Measurements from ENCODE around the gene PTPRN2.

PTPRN2 gene

GRCh38 chr7:158280448-158281144 is 307.0 kb downstream of the PTPRN2 start:
- H3K9ac ChIP-seq (ENCODE audit: low read depth in 1 of 2, low read length in 2 of 2) = no peak overlapping the region
- no peaks in the 10 kb centered on the region for H3K9me3 ChIP-seq (ENCODE audit: control insufficient read depth in 2 of 2, low read length in 2 of 2)
- H3K4me3 ChIP-seq (ENCODE audit: low read length in 2 of 2) = no peak overlapping the region
- H3K27ac ChIP-seq (ENCODE audit: low read depth in 2 of 2, low read length in 2 of 2) = no peak overlapping the region
- H3K36me3 ChIP-seq (ENCODE audit: control insufficient read depth in 2 of 2, insufficient read depth in 2 of 2, low read length in 2 of 2) = no peaks in the 10 kb centered on the region
- H3K4me1 ChIP-seq (ENCODE audit: control insufficient read depth in 2 of 2, insufficient read depth in 2 of 2, low read length in 2 of 2) = no peaks in the 10 kb centered on the region
- no peaks in the 10 kb centered on the region for H3K27me3 ChIP-seq (ENCODE audit: control insufficient read depth in 2 of 2, insufficient read depth in 2 of 2, low read length in 2 of 2)

- no peaks in the 10 kb centered on the region for H3K4me1 ChIP-seq (ENCODE audit: control insufficient read depth in 2 of 2, insufficient read depth in 2 of 2, low read length in 2 of 2)
- H3K36me3 ChIP-seq (ENCODE audit: control insufficient read depth in 2 of 2, insufficient read depth in 2 of 2, low read length in 2 of 2) = no peaks in the 10 kb centered on the region
- no peaks in the 10 kb centered on the region for H3K9me3 ChIP-seq (ENCODE audit: control insufficient read depth in 2 of 2, low read length in 2 of 2)
- no peaks in the 10 kb centered on the region for H3K27me3 ChIP-seq (ENCODE audit: control insufficient read depth in 2 of 2, insufficient read depth in 2 of 2, low read length in 2 of 2)
- H3K4me3 ChIP-seq (ENCODE audit: low read length in 2 of 2) = no peak overlapping the region
- no peak overlapping the region for H3K9ac ChIP-seq (ENCODE audit: low read depth in 1 of 2, low read length in 2 of 2)
- H3K27ac ChIP-seq (ENCODE audit: low read depth in 2 of 2, low read length in 2 of 2) = no peak overlapping the region
These were observed 307.8 kb downstream of the PTPRN2 start for GRCh38 chr7:158279539-158280447.

GRCh38 chr7:158278745-158279320 is 308.8 kb downstream of the PTPRN2 start:
- no peak overlapping the region for H3K27ac ChIP-seq (ENCODE audit: low read depth in 2 of 2, low read length in 2 of 2)
- no peak overlapping the region for H3K4me3 ChIP-seq (ENCODE audit: low read length in 2 of 2)
- no peak overlapping the region for H3K9ac ChIP-seq (ENCODE audit: low read depth in 1 of 2, low read length in 2 of 2)
- no peaks in the 10 kb centered on the region for H3K4me1 ChIP-seq (ENCODE audit: control insufficient read depth in 2 of 2, insufficient read depth in 2 of 2, low read length in 2 of 2)
- no peaks in the 10 kb centered on the region for H3K9me3 ChIP-seq (ENCODE audit: control insufficient read depth in 2 of 2, low read length in 2 of 2)
- no peaks in the 10 kb centered on the region for H3K27me3 ChIP-seq (ENCODE audit: control insufficient read depth in 2 of 2, insufficient read depth in 2 of 2, low read length in 2 of 2)
- no peaks in the 10 kb centered on the region for H3K36me3 ChIP-seq (ENCODE audit: control insufficient read depth in 2 of 2, insufficient read depth in 2 of 2, low read length in 2 of 2)

DNA sequence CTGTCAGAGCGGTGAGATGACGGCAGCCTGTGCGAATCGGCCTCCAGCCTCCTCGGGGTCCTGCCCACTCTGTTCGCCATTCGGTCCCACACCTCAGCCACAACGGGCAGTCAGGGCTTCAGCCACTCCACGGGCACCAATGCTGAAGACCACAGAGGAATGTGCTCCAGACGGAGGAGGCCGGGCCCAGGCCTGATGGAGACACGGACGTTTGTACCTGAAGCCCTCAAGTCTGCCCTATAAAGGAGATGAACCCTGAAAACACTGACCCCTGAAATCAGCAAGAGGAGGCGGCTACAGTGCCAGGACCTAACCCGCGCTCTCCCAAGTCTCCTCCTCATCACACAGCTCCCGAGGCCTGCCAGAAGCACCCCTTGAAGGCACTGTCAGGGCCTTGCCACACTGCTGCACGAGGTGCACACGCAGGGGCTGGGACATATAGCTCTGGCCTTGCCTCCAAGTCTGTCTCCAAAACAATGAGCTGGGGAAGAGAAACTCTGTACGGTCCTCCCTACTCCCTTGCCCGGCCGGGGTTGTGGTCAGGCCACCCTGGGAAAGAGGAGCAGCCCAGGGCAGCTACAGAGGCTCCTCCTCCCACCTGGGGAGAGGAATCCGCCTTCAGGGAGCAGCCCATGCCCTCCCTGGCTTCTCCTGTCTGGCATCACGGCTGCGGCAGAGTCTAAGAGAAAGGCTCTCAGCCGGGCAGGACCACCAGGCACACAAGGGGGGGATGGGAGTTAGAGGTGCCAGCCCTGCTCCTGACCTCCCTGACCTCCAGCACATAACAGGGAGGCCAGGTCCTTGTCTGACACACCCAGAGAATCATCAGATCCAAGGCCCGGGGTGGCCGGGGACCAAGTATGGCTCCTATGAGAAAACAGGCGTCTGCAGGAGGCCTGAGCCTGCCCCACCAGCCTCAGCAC is 310.1 kb downstream of the PTPRN2 start:
- H3K27me3 ChIP-seq (ENCODE audit: control insufficient read depth in 2 of 2, insufficient read depth in 2 of 2, low read length in 2 of 2) = no peaks in the 10 kb centered on the region
- no peak overlapping the region for H3K9ac ChIP-seq (ENCODE audit: low read depth in 1 of 2, low read length in 2 of 2)
- H3K27ac ChIP-seq (ENCODE audit: low read depth in 2 of 2, low read length in 2 of 2) = no peak overlapping the region
- no peaks in the 10 kb centered on the region for H3K36me3 ChIP-seq (ENCODE audit: control insufficient read depth in 2 of 2, insufficient read depth in 2 of 2, low read length in 2 of 2)
- H3K4me1 ChIP-seq (ENCODE audit: control insufficient read depth in 2 of 2, insufficient read depth in 2 of 2, low read length in 2 of 2) = no peaks in the 10 kb centered on the region
- H3K4me3 ChIP-seq (ENCODE audit: low read length in 2 of 2) = no peak overlapping the region
- no peaks in the 10 kb centered on the region for H3K9me3 ChIP-seq (ENCODE audit: control insufficient read depth in 2 of 2, low read length in 2 of 2)

DNA sequence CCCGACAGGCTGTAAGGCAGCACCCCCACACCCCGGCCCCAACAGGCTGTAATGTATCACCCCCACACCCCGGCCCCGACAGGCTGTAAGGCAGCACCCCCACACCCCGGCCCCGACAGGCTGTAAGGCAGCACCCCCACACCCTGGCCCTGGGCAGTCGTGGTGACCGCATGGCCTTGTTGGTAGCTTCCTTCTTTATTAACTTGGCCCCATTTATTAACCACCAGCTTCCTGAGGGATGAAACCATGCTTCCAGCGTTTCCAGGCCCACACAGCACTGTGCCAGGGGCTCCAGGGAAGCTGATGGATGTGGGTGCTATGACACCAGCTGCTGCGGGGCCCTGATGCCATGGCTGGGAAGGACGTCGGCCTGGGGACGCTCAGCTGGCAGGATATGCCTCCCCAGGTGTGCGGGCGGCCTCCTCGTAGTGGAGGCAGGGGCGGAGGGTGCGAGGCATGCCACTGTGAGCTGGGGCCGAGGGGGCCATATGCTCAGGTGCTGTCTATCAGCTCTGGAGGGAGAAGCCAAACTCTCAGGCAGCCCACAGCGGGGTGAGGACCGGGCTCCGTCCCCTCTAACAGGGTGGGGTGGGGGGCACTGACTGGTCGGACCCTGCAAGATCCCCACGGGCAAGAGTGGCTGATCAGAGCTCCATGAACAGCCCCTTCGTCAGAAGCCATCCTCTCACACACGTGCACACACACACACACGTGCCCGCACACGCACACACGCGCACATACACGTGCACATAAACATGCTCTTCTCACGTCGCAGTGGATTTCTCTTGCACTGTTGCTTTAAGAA is 311.0 kb downstream of the PTPRN2 start:
- no peaks in the 10 kb centered on the region for H3K27me3 ChIP-seq (ENCODE audit: control insufficient read depth in 2 of 2, insufficient read depth in 2 of 2, low read length in 2 of 2)
- H3K36me3 ChIP-seq (ENCODE audit: control insufficient read depth in 2 of 2, insufficient read depth in 2 of 2, low read length in 2 of 2) = no peaks in the 10 kb centered on the region
- H3K27ac ChIP-seq (ENCODE audit: low read depth in 2 of 2, low read length in 2 of 2) = no peak overlapping the region
- H3K9me3 ChIP-seq (ENCODE audit: control insufficient read depth in 2 of 2, low read length in 2 of 2) = no peaks in the 10 kb centered on the region
- no peak overlapping the region for H3K4me3 ChIP-seq (ENCODE audit: low read length in 2 of 2)
- H3K9ac ChIP-seq (ENCODE audit: low read depth in 1 of 2, low read length in 2 of 2) = no peak overlapping the region
- no peaks in the 10 kb centered on the region for H3K4me1 ChIP-seq (ENCODE audit: control insufficient read depth in 2 of 2, insufficient read depth in 2 of 2, low read length in 2 of 2)

- Histone ChIP-seq H3K9ac (ENCODE audit: low read depth in 1 of 2, low read length in 2 of 2) (no peak overlapping the region), H3K4me1 (ENCODE audit: control insufficient read depth in 2 of 2, insufficient read depth in 2 of 2, low read length in 2 of 2) (no peaks in the 10 kb centered on the region), H3K36me3 (ENCODE audit: control insufficient read depth in 2 of 2, insufficient read depth in 2 of 2, low read length in 2 of 2) (no peaks in the 10 kb centered on the region), H3K27me3 (ENCODE audit: control insufficient read depth in 2 of 2, insufficient read depth in 2 of 2, low read length in 2 of 2) (no peaks in the 10 kb centered on the region), H3K4me3 (ENCODE audit: low read length in 2 of 2) (no peak overlapping the region), H3K27ac (ENCODE audit: low read depth in 2 of 2, low read length in 2 of 2) (no peak overlapping the region), H3K9me3 (ENCODE audit: control insufficient read depth in 2 of 2, low read length in 2 of 2) (no peaks in the 10 kb centered on the region)
These were observed 311.8 kb downstream of the PTPRN2 start for GRCh38 chr7:158275711-158276413.

DNA sequence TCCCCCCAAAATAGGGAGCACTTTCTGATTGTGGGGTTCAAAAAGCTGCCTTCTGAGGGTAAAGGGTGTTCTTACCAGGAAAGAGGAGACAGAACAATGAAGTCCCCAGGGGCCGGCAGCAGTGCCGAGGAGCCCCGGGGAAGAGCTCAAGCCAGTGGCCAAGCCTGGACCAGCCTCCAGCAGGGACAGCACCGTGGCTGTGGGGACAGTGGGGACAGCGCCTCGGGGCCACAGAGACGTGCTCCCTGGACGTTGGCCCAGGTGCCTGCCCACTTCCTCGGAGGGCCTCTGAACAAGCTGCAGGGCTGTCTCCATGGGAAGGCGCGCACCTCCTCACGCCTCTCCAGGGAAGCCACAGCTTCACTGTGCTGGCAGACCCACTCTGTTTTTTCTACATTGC is 312.6 kb downstream of the PTPRN2 start:
- H3K36me3 ChIP-seq (ENCODE audit: control insufficient read depth in 2 of 2, insufficient read depth in 2 of 2, low read length in 2 of 2) = no peaks in the 10 kb centered on the region
- H3K27ac ChIP-seq (ENCODE audit: low read depth in 2 of 2, low read length in 2 of 2) = no peak overlapping the region
- no peaks in the 10 kb centered on the region for H3K9me3 ChIP-seq (ENCODE audit: control insufficient read depth in 2 of 2, low read length in 2 of 2)
- peaks cover 0 to 1% of the 10 kb centered on the region in 2 donors for H3K4me1 ChIP-seq (ENCODE audit: control insufficient read depth in 2 of 2, insufficient read depth in 2 of 2, low read length in 2 of 2)
- H3K9ac ChIP-seq (ENCODE audit: low read depth in 1 of 2, low read length in 2 of 2) = no peak overlapping the region
- no peak overlapping the region for H3K4me3 ChIP-seq (ENCODE audit: low read length in 2 of 2)
- H3K27me3 ChIP-seq (ENCODE audit: control insufficient read depth in 2 of 2, insufficient read depth in 2 of 2, low read length in 2 of 2) = no peaks in the 10 kb centered on the region

DNA sequence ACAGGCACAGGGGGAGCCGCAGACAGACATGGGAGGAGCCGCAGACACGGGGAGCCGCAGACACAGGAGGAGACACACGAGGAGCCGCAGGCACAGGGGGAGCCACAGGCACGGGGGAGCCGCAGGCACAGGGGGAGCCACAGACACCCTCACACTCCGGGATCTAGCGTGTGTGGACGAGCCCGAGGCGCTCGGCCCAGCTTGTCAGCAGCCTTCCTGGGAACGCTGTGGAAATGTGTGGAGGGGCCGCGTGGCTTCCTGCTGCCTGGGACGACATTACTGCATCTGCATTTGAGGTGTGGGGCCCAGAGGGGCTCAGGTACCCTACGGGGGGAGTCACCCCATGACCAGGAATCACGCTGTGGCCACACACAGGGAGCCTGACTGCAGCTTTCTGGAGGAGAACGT is 313.2 kb downstream of the PTPRN2 start:
- H3K27me3 ChIP-seq (ENCODE audit: control insufficient read depth in 2 of 2, insufficient read depth in 2 of 2, low read length in 2 of 2) = no peaks in the 10 kb centered on the region
- no peak overlapping the region for H3K27ac ChIP-seq (ENCODE audit: low read depth in 2 of 2, low read length in 2 of 2)
- no peak overlapping the region for H3K9ac ChIP-seq (ENCODE audit: low read depth in 1 of 2, low read length in 2 of 2)
- peaks cover 0 to 7% of the 10 kb centered on the region in 2 donors for H3K4me1 ChIP-seq (ENCODE audit: control insufficient read depth in 2 of 2, insufficient read depth in 2 of 2, low read length in 2 of 2)
- H3K36me3 ChIP-seq (ENCODE audit: control insufficient read depth in 2 of 2, insufficient read depth in 2 of 2, low read length in 2 of 2) = no peaks in the 10 kb centered on the region
- H3K9me3 ChIP-seq (ENCODE audit: control insufficient read depth in 2 of 2, low read length in 2 of 2) = no peaks in the 10 kb centered on the region
- H3K4me3 ChIP-seq (ENCODE audit: low read length in 2 of 2) = no peak overlapping the region
